ENCODE results near the gene PDK2. TPM values are rescaled to one million over a fixed set of nuclear protein-coding genes. Genes with fewer than 3 reads are reported as not detected.

Gene PDK2
- total RNA-seq, 1 donor from 2014 or later, result 131 TPM

DNA sequence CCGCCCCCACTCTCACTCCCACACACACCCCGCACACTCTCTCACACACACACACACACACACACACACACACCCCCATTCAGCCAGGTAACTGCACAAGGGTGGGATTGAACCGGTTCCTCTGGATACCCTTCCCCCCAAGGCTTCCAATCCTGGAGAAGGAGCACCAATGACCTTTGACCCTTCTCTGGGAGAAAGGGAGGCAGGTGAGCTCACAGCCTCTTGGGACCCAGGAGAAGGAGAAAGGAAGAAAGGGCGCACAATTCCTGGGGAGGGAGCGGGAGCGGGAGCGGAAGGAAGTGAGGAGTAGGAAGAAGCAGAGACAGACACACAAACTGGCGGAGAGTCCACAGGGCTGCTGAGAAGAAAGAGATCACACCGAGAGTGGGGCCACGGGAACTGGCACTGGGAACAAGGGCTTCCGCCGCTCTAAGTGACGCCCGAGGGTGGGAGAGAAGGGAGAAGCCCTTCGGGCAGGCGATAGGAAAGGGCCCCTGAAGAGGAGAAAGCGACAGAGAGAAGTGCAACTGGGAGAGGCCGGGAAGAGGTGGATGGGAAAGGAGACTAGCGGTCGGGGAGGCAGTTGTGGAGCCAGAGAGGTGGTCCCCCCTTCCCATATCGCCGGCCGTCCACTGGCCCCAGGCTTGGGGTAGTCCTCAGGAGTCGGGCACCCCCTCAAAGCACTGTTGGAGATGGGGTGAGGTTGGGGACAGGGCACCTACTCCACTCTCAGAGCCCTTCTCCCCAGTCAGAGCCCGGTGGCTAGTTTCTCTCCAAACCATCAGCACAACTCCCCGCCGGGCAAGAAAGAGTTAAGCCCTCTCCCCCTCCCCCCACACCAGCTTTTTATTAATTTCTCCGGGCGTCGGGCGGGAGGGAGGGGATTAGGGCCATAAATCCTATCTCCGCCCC lies 33.5 kb downstream of the PDK2 start:
- intact Hi-C loops (cut with DNase I), result no loop called here
- no peak for DNase-seq (ENCODE audit: low spot score)

GRCh38 chr17:50129353-50129727 lies 34.2 kb downstream of the PDK2 start:
- intact Hi-C loops (cut with DNase I), result no loop called here
- DNase-seq (ENCODE audit: low spot score), result no peak

DNA sequence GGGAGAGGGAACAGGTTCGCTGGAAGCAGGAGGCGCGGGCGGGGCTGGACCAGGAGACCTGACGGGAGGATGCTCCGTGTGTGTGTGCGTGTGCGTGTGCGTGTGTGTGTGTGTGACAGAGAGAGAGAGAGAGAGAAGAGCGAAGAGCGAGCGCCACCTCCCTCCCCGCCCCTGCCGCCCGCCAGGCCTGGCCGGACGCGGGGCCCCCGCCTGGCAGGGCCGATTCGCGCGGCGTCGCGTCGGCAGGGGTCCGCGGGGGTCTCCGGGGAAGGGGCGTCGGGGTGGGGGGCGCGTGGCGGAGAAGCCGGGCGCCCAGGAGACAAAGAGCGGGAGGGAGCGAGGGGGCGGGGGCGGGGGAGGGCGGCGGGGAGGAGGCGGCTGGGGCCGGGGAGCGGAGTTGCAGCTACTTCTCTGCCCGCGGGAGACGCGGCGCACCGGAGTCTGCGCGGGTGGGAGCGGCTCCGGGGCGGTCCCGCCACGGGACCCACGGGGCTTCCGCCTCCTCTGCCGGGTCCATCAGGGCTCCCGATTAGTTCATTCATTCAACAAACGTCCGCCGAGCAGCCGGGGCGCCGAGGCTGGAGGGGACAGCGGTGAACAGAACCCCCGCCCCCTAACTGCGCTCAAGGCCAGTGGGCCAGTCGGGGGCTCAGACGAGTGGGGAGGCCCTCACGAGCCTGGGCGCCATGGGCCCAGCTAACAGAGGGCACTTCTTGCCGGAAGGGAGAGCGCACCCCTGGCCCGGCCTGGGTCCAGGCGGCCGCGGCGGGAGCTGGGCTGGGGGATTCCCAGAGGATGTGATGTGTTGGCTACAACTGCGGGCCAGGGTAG lies 34.8 kb downstream of the PDK2 start, which contains the start of gene SAMD14:
Gene SAMD14 (minus strand): TSS at position 433 of the 831 bp plus-strand sequence. CDS start 5,201 bp downstream, outside the sequence.
- intact Hi-C loops (cut with DNase I), result no loop called here
- no peak for DNase-seq (ENCODE audit: low spot score)

DNA sequence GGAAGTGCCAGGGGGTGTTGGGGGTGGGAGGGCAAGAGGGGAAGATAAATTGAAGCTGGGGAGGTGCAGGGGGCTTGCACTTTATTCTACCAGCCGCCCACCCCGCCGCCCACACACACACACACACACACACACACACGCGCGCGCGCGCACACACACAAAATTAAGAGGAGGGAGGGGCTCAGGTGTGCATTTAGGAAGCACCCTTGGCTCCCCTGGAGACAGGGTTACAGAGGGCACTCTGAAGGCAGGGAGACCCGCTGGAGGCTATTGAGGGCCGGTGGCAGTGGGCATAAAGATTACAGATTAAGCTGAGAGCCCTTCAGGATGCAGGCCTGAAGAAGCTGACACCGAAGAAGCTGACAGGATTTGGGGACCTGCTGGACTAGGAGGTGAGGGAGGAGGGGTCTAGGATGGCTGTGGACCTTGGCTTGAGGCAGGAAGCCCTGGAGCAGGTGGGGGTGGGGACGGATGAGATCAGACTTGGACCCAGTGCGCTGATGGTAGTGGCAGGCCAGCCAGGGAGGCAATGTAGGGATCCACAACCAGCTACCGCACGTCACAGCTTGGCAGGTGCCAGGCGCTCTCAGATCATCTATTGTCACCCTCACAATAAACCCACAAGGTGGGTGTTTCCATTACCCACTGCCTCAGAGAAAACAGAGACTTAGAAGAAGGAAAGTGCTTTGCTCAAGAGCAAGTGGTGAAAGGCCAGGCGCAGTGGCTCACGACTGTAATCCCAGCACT lies 35.6 kb downstream of the PDK2 start:
- no peak for DNase-seq (ENCODE audit: low spot score)
- intact Hi-C loops (cut with DNase I), result no loop called here

DNA sequence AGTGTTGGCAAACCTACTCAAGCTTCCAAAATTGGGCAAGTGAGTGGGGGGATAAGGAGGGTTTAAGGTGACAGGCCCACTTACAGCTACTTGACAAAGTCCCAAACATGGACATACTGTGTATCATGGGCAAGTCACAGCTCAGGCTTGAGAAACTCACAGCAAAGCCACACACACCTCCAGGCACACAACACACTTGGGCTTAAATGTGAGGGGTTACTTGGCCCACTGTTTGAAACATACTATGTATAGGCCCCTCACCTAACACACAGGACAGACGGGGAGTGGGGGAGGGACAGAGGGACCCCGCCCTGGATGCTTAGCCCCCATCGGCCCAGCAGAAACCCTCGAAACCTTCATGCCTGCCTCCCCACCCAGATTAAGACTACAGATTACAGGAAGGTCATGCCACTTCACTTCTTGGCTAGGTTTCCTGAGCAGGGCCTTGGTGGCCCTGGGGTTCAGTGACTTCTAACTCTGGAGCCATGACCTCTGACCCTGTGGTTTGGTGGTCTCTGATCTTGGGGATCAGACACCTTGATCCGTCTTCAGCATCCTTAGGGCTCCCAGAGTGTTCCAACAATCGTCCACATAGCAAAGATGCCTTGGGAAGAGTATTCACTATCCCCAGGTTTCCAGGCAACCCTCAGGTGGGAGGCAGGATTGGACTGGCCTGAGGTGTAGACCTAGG lies 37.1 kb downstream of the PDK2 start:
- no peak for DNase-seq (ENCODE audit: low spot score)
- intact Hi-C loops (cut with DNase I), result no loop called here

DNA sequence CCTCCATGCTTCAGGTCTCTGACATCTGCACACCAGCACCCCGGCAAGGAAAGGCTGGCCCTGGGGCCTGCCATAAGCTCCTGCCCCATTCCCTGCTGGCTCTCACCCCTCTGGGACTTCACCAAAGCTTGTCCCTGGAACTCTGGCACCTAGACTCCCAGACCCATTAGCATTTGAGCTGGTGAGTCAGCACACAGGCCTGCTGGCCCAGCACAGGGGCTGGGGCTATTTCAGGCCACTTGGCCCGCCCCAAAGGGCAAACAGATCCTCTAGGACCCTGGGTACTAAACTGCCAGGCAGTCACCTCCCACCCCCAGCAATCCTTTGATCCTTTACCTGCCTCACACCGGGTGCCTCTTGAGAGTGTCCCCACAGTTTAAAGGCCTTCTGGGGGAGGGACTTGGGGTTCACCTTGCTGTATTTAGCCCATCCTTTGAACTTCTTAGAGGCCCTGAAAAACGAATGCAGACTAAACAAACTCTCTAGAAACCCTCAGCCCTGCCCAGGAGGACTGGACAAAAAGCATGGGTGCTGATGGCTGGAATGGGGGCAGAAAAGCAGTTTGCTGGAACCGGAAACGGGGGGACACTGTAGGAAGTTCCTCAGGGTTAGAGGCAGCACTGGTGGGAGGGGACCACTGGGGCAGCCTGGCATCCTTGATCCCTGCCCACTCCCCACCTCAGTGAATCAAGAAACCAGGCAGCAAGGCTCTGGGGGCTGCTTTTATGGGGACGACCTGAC lies 38.0 kb downstream of the PDK2 start:
- peak; percentile 83 for DNase-seq (ENCODE audit: low spot score)
- intact Hi-C loops (cut with DNase I), result no loop called here

GRCh38 chr17:50133769-50134099 lies 38.6 kb downstream of the PDK2 start:
- DNase-seq (ENCODE audit: low spot score), result no peak
- intact Hi-C loops (cut with DNase I), result no loop called here

GRCh38 chr17:50134206-50135110 lies 39.3 kb downstream of the PDK2 start:
- intact Hi-C loops (cut with DNase I), result no loop called here
- DNase-seq (ENCODE audit: low spot score), result no peak

GRCh38 chr17:50135316-50136095 lies 40.4 kb downstream of the PDK2 start:
- DNase-seq (ENCODE audit: low spot score), result no peak
- intact Hi-C loops (cut with DNase I), result no loop called here

DNA sequence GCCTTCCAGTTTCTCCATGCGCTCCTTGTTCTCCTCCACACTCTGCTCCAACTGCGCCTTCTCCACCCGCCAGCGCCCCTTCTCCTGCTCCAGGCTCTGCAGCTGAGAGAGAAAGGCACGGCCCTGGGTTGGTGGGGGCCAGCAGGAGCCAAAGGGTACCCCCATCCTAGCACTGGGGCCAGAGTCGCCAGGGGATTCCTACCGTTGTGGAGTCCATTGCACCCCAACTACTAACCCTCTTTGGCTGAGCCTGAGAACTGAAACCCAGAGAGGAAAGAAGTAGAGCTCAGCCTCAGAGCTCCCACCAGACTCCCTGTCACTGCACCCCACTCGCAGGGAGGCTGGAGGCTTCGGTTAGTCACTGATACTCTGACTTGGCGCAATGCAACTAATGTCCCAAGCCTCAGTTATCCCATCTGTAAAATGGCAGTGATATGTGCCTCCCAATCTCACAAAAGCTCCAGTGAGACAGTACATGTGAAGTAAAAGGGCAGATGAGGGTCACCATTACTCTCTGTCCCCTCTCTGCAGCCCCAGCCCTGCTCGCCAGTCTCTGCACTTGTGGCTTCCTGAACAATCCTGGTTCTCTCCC lies 41.0 kb downstream of the PDK2 start:
- no peak for DNase-seq (ENCODE audit: low spot score)
- intact Hi-C loops (cut with DNase I), result no loop called here

GRCh38 chr17:50137042-50137441 lies 41.9 kb downstream of the PDK2 start:
- DNase-seq (ENCODE audit: low spot score), result no peak
- intact Hi-C loops (cut with DNase I), result no loop called here

DNA sequence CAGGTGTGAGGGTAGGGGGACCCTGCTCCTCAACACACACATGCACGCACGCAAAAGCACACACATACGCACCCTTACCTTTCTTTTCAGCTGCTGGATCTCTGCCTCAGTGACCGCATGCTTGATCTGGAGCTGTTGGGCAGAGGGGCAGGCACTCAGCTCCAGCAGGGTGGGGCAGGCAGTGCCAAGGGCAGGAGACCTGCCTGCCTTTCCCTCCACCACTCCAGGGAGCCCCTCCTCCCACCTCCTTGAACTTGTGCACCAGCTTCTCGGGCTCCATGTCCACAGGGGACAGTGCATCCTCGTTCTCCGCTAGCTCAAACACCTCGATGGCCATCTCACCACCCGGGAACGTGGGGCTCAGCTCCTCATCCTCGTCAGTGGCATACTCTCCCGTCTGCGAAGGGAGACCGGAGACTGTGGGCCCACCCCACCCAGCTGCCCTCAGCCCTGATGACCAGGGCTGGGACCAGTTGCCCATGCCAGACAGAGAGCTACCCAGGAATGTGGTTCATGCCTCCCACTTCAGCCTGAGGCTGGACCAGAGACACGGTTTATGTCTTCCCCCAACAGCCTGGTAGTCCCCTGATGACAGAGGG lies 44.1 kb downstream of the PDK2 start:
- DNase-seq (ENCODE audit: low spot score), result no peak
- intact Hi-C loops (cut with DNase I), result no loop called here

GRCh38 chr17:50139950-50140885 lies 45.1 kb downstream of the PDK2 start:
- peak; percentile 93 for DNase-seq (ENCODE audit: low spot score)
- intact Hi-C loops (cut with DNase I), result loop anchor here (2.0 kb wide), 1 partner anchor 21 kb away; no protein-coding TSS in a partner anchor

DNA sequence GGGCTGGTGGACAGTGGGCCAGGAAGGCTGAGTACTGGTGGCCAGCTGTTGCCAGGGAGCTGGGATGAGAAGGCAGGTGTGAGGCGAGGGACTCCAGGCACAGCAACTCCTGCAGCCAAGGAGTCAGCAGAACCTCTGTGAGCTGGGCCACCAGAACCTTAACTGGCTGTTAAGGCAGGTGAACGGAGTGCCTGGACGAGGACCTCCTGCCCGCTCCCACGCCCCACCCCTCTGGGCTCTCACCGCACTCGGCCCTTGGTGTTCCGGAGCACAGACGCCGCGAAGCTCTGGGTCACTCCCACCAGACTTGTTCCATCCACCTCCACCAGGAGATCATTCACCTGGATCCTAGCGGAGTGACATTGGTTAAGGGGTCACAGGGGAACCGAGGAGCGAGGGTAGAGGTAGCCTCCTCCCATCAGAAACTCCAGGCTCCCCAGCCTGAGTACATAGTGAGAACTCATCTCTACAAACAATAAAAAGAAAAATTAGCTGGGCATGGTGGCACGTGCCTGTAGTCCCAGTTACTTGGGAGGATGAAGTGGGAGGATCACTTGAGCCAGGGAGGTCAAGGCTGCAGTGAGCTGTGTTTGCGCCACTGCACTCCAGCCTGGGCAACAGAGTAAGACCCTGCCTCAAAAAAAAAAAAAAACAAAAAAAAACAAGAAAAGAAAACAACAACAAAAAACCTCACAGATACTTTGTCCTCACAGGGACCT lies 46.0 kb downstream of the PDK2 start:
- intact Hi-C loops (cut with DNase I), result loop anchor here (2.0 kb wide), 1 partner anchor 20 kb away; no protein-coding TSS in a partner anchor
- no peak for DNase-seq (ENCODE audit: low spot score)

Data from cardiac septum (tissue), 1 donor.